ENCODE results near the gene ACOX3.

Gene ACOX3

DNA sequence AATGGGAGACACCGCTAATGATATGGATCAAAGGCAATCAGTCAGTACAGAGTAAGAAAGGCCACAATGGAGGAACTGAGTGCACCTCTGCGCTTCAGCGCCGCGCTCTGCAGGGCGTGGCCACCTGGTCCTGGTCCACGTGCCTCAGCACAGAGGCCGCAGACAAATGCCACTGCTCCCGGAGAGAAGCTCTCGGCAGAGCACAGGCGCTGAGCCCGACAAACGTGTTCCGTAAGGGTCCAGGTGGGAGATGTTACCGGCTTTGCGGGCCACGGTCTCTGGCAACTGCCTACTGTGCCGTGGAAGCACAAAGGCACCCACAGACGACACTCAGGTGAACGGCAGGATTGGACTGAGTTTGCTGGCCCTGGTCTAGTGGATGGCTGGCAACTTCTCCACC is 68.9 kb downstream of the ACOX3 start:
- Histone ChIP-seq H3K9me3 (ENCODE audit: insufficient read depth, low read depth, low read length) (no peaks in the 10 kb centered on the region), H3F3A (ENCODE audit: low read depth) (no peaks in the 10 kb centered on the region), H3K79me2 (ENCODE audit: insufficient read depth, low read length) (no peaks in the 10 kb centered on the region), H4K20me1 (ENCODE audit: insufficient read depth, low read length, poor library complexity, severe bottlenecking) (no peaks in the 10 kb centered on the region), H3K36me3 (ENCODE audit: insufficient read depth, low read length) (no peaks in the 10 kb centered on the region), H3K4me2 (ENCODE audit: low read depth, low read length, poor library complexity, severe bottlenecking) (no peak overlapping the region), H3K4me1 (ENCODE audit: insufficient read depth, low read length, poor library complexity, severe bottlenecking) (no peaks in the 10 kb centered on the region), H3K9ac (ENCODE audit: low read depth, low read length, poor library complexity, severe bottlenecking) (no peak overlapping the region), H3K9me2 (replicated peaks; ENCODE audit: low read depth, low read length) (no peaks in the 10 kb centered on the region), H3K27me3 (ENCODE audit: insufficient read depth, low read length, poor library complexity, severe bottlenecking) (no peaks in the 10 kb centered on the region), H3K4me3 (ENCODE audit: low read length, poor library complexity, severe bottlenecking) (no peak overlapping the region), H2AFZ (ENCODE audit: low read length) (no peak overlapping the region)
- TF ChIP-seq, protein P1, sequence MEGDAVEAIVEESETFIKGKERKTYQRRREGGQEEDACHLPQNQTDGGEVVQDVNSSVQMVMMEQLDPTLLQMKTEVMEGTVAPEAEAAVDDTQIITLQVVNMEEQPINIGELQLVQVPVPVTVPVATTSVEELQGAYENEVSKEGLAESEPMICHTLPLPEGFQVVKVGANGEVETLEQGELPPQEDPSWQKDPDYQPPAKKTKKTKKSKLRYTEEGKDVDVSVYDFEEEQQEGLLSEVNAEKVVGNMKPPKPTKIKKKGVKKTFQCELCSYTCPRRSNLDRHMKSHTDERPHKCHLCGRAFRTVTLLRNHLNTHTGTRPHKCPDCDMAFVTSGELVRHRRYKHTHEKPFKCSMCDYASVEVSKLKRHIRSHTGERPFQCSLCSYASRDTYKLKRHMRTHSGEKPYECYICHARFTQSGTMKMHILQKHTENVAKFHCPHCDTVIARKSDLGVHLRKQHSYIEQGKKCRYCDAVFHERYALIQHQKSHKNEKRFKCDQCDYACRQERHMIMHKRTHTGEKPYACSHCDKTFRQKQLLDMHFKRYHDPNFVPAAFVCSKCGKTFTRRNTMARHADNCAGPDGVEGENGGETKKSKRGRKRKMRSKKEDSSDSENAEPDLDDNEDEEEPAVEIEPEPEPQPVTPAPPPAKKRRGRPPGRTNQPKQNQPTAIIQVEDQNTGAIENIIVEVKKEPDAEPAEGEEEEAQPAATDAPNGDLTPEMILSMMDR (conservative IDR thresholded peaks at IDR 0.05; ENCODE audit: low read length), result no peak
- TF ChIP-seq EZH2phosphoT487 (IDR thresholded peaks at IDR 0.05; ENCODE audit: borderline replicate concordance), result no peak

DNA sequence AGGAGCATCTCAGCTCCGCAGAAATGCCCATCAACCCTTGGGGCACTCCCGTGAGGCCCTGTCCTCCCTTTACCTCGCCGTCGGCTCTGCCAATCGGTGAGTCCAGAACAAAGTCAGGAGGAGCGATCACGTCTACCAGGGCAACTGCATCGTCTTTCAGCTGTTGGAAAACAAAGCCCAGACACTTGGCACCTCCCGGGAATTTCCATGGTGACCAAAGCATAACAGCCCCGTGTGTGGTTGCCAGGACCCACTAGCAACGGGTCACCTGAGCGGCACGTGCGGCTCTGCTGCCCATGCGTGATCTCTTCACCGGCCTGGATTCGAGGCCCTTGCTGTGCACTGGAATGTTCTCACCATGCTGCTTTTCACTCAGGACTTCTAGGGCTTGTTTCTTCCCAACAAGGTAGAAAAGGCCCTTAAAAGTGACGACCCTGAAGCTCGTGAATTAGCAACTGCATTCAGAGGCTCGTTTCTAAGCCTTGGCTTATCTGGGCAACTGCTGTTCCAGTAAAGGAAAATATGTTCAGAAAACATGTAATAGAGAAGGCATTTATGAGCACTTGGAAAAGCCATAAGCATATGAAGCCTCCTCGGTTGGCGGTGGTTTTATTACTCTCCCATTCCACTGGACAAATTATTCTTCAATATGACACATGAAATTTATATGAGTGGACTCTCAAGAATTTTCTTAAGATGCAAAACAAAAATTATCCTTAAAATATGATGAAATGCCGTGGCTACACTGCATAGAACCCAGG is 69.5 kb downstream of the ACOX3 start:
- Histone ChIP-seq H2AFZ (ENCODE audit: low read length) (no peak overlapping the region), H3K9me2 (replicated peaks; ENCODE audit: low read depth, low read length) (no peaks in the 10 kb centered on the region), H3K9ac (ENCODE audit: low read depth, low read length, poor library complexity, severe bottlenecking) (no peak overlapping the region), H3K36me3 (ENCODE audit: insufficient read depth, low read length) (no peaks in the 10 kb centered on the region), H3F3A (ENCODE audit: low read depth) (no peaks in the 10 kb centered on the region), H3K4me3 (ENCODE audit: low read length, poor library complexity, severe bottlenecking) (no peak overlapping the region), H4K20me1 (ENCODE audit: insufficient read depth, low read length, poor library complexity, severe bottlenecking) (no peaks in the 10 kb centered on the region), H3K4me2 (ENCODE audit: low read depth, low read length, poor library complexity, severe bottlenecking) (no peak overlapping the region), H3K4me1 (ENCODE audit: insufficient read depth, low read length, poor library complexity, severe bottlenecking) (no peaks in the 10 kb centered on the region), H3K27me3 (ENCODE audit: insufficient read depth, low read length, poor library complexity, severe bottlenecking) (no peaks in the 10 kb centered on the region), H3K9me3 (ENCODE audit: insufficient read depth, low read depth, low read length) (no peaks in the 10 kb centered on the region), H3K79me2 (ENCODE audit: insufficient read depth, low read length) (no peaks in the 10 kb centered on the region)
- TF ChIP-seq EZH2phosphoT487 (IDR thresholded peaks at IDR 0.05; ENCODE audit: borderline replicate concordance), result no peak
- TF ChIP-seq, protein P1 (conservative IDR thresholded peaks at IDR 0.05; ENCODE audit: low read length), result no peak

DNA sequence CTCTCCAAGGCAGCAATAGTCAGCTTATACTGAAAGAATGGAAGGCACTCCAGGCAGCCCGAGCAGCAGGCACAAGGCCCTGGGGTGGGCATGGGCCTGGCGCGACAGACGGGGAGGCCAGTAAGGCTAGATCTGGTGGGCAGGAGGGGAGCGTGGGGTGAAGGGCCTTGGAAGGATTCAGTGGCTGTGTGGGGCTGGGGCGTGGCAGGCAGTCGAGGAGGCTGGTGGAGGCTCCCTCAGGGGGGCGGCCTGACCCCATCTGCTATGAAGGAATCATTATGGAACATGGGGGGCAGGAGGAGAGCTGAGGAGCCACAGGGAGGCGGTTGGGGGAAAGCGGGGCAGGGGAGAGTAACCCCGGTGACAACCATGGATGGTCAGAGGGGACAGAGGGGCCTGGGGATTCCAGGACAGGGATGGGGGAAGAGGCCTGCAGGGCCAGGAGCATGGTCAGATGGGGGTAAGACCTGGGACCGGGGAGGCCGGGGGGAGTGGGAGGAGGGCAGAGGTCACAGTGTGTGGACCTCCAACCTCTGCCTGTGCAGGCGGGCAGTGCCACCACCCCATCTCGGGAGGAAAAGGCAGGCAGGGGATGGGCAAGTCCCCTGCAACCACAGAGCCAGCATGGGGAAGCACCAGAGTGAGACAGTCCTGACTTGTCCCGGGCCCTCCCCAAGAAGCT is 70.3 kb downstream of the ACOX3 start:
- Histone ChIP-seq H3K9me2 (replicated peaks; ENCODE audit: low read depth, low read length) (no peaks in the 10 kb centered on the region), H2AFZ (ENCODE audit: low read length) (no peak overlapping the region), H3K27me3 (ENCODE audit: insufficient read depth, low read length, poor library complexity, severe bottlenecking) (no peaks in the 10 kb centered on the region), H3K4me1 (ENCODE audit: insufficient read depth, low read length, poor library complexity, severe bottlenecking) (no peaks in the 10 kb centered on the region), H3K4me3 (ENCODE audit: low read length, poor library complexity, severe bottlenecking) (no peak overlapping the region), H3K9ac (ENCODE audit: low read depth, low read length, poor library complexity, severe bottlenecking) (no peak overlapping the region), H4K20me1 (ENCODE audit: insufficient read depth, low read length, poor library complexity, severe bottlenecking) (no peaks in the 10 kb centered on the region), H3K36me3 (ENCODE audit: insufficient read depth, low read length) (no peaks in the 10 kb centered on the region), H3K9me3 (ENCODE audit: insufficient read depth, low read depth, low read length) (no peaks in the 10 kb centered on the region), H3K4me2 (ENCODE audit: low read depth, low read length, poor library complexity, severe bottlenecking) (no peak overlapping the region), H3F3A (ENCODE audit: low read depth) (no peaks in the 10 kb centered on the region), H3K79me2 (ENCODE audit: insufficient read depth, low read length) (no peaks in the 10 kb centered on the region)
- TF ChIP-seq EZH2phosphoT487 (IDR thresholded peaks at IDR 0.05; ENCODE audit: borderline replicate concordance), result no peak
- TF ChIP-seq, protein P1 (conservative IDR thresholded peaks at IDR 0.05; ENCODE audit: low read length), result no peak
